DND-41 (cell line): Measurements from ENCODE around the gene PGRMC2.

Experiments
- ATAC-seq: fragments of 200-7000 bp; cut with Tn5 transposase; 3 replicates; pipeline ENCODE4 v1.9.1; 2021; ENCODE audit warnings: low read depth; ENCODE audit not compliant: insufficient read depth
- DNase-seq: peaks from one replicate; pipeline ENCODE4 v3.0.0-alpha.2; 2020
- H2AFZ ChIP-seq: 2 replicates; pipeline ENCODE4 v1.6.0; 2012; ENCODE audit warnings: low read depth, low read length
- H3K27ac ChIP-seq: 2 replicates; pipeline ENCODE4 v1.5.1; 2012; ENCODE audit warnings: low read length, inconsistent platforms
- H3K27me3 ChIP-seq: fragments of 200-600 bp; sonication (generic); 2 replicates; pipeline ENCODE4 v1.6.0; 2012; ENCODE audit warnings: low read length, mild to moderate bottlenecking, inconsistent platforms; ENCODE audit not compliant: insufficient read depth, poor library complexity
- H3K36me3 ChIP-seq: 2 replicates; pipeline ENCODE4 v1.5.1; 2012; ENCODE audit warnings: low read length, inconsistent platforms; ENCODE audit not compliant: insufficient read depth
- H3K4me1 ChIP-seq: 2 replicates; pipeline ENCODE4 v1.5.1; 2012; ENCODE audit warnings: mild to moderate bottlenecking, low read length; ENCODE audit not compliant: insufficient read depth
- H3K4me2 ChIP-seq: 2 replicates; pipeline ENCODE4 v1.6.0; 2012; ENCODE audit warnings: mild to moderate bottlenecking, moderate library complexity, low read length, inconsistent platforms; ENCODE audit not compliant: insufficient read depth
- H3K4me3 ChIP-seq, 2 experiments: fragments of 200-600 bp in 1 of 2; shearing (Covaris generic) in 1 of 2; 2 replicates each; pipeline ENCODE4 v1.5.1; 2012 to 2016; ENCODE audit warnings: inconsistent platforms in 2 of 2, low read length in 2 of 2, mild to moderate bottlenecking in 2 of 2, low read depth in 1 of 2, moderate library complexity in 1 of 2
- H3K79me2 ChIP-seq: 2 replicates; pipeline ENCODE4 v1.6.0; 2012; ENCODE audit warnings: low read length, inconsistent platforms; ENCODE audit not compliant: insufficient read depth
- H3K9ac ChIP-seq: 2 replicates; pipeline ENCODE4 v1.6.0; 2012; ENCODE audit warnings: low read depth, mild to moderate bottlenecking, inconsistent platforms, low read length, moderate library complexity
- H3K9me3 ChIP-seq: 2 replicates; pipeline ENCODE4 v1.5.1; 2012; ENCODE audit warnings: low read length, moderate library complexity, mild to moderate bottlenecking, inconsistent platforms; ENCODE audit not compliant: insufficient read depth, severe bottlenecking
- H4K20me1 ChIP-seq: 2 replicates; pipeline ENCODE4 v1.6.0; 2012; ENCODE audit warnings: low read length; ENCODE audit not compliant: insufficient read depth
- CTCF ChIP-seq: IDR thresholded peaks from 2 replicates; pipeline ENCODE4 v1.5.1; 2012; ENCODE audit warnings: borderline replicate concordance, low read length, moderate library complexity, mild to moderate bottlenecking; ENCODE audit not compliant: poor library complexity, severe bottlenecking; ENCODE audit errors: extremely low read depth
- EZH2 ChIP-seq: IDR thresholded peaks from 3 replicates; pipeline ENCODE4 v1.6.1; 2012; ENCODE audit warnings: borderline replicate concordance, low read depth, mild to moderate bottlenecking, moderate library complexity, low read length, inconsistent platforms; ENCODE audit not compliant: severe bottlenecking

Gene PGRMC2

DNA sequence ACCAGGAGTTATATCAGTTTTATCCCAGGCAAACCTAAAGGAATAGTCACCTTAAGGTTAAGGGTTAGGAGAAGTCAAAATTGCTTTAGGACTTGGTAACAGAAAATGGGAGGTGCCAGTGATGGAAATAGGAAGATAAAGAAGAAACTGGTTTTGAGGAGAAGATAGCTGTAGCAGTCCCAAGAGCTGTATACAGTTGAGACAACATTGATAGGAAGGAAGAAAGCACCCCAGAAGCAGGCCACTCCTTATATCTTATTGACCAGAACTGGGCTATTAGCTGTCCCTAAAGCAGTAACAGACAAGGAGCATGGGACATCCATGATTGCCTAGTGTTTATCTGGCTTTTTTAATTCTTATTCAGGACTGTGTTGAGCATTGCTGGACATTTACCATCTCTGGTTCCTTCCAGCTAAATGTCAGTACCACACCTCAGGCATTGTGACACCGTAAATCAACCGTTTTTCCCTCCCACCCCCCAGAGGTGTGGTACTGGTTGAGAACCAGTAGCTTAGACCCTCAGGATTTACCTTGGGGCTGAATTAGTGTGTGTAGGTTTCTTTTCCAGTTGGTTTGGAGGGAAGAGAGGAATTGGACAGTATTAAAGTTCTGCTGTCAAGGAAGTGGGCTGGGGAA, 2.0 kb upstream of the PGRMC2 start:
- TF ChIP-seq EZH2 (no peak), CTCF (no peak)
- no peak overlapping the region for H3K27ac ChIP-seq
- H3K27me3 ChIP-seq: no peaks in the 10 kb centered on the region

GRCh38 chr4:128288689-128289106, 1.1 kb upstream of the PGRMC2 start:
- Histone ChIP-seq H3K27me3 (no peaks in the 10 kb centered on the region), H3K9me3 (no peaks in the 10 kb centered on the region), H2AFZ (peak overlapping the region; percentile 85), H3K4me1 (peaks cover 41% of the 10 kb centered on the region), H3K4me3 (peak overlapping the region; percentile 57 to 61), H4K20me1 (peaks cover 15% of the 10 kb centered on the region), H3K79me2 (peaks cover 47% of the 10 kb centered on the region), H3K36me3 (peaks cover 21% of the 10 kb centered on the region), H3K4me2 (peak overlapping the region; percentile 90), H3K9ac (peak overlapping the region; percentile 90), H3K27ac (peak overlapping the region; percentile 96)
- peak; percentile 39 for DNase-seq
- no peak for ATAC-seq
- TF ChIP-seq EZH2 (no peak), CTCF (no peak)

More for the DNA sequence above, 2.0 kb upstream of the PGRMC2 start:
- Histone ChIP-seq H3K4me3 (peak overlapping the region in 1 of 2 experiments; percentile 61; a peak in 1 of 4 replicates), H3K79me2 (peaks cover 37% of the 10 kb centered on the region), H3K9ac (no peak overlapping the region), H3K4me2 (peak overlapping the region; percentile 90; the same call in 1 of the 2 replicates), H4K20me1 (peaks cover 15% of the 10 kb centered on the region), H2AFZ (no peak overlapping the region), H3K4me1 (peaks cover 35% of the 10 kb centered on the region), H3K36me3 (peaks cover 13% of the 10 kb centered on the region), H3K9me3 (no peaks in the 10 kb centered on the region)
- DNase-seq: no peak
- ATAC-seq: no peak

GRCh38 chr4:128287871-128288688, 467 bp upstream of the PGRMC2 start:
- H3K79me2 ChIP-seq: peaks cover 53% of the 10 kb centered on the region
- peaks cover 21% of the 10 kb centered on the region for H3K36me3 ChIP-seq
- TF ChIP-seq CTCF (peak; percentile 17), EZH2 (no peak)
- no peaks in the 10 kb centered on the region for H3K9me3 ChIP-seq
- peaks cover 15% of the 10 kb centered on the region for H4K20me1 ChIP-seq
- H3K4me1 ChIP-seq: peaks cover 41% of the 10 kb centered on the region
- DNase-seq (peak; percentile 100), ATAC-seq (peak; percentile 82)
- H2AFZ ChIP-seq: peak overlapping the region; percentile 85
- peak overlapping the region; percentile 96 for H3K27ac ChIP-seq
- peak overlapping the region; percentile 57 to 61 for H3K4me3 ChIP-seq
- no peaks in the 10 kb centered on the region for H3K27me3 ChIP-seq
- peak overlapping the region; percentile 90 for H3K9ac ChIP-seq
- H3K4me2 ChIP-seq: peak overlapping the region; percentile 90
